OCI-LY1 (cell line): ENCODE data around the gene AKAP1.
A peak's percentile ranks its signal among the peaks of the same experiment; 100 is the strongest.

Source experiments
- H2AFZ ChIP-seq: fragments of 200-600 bp; sonication (generic), shearing (Covaris generic); 2 replicates; pipeline ENCODE4 v1.6.0; 2014; ENCODE audit warnings: antibody characterized with exemption, mild to moderate bottlenecking, low read length
- H3F3A ChIP-seq: fragments of 200-600 bp; sonication (generic), shearing (Covaris generic); 2 replicates; pipeline ENCODE4 v1.6.0; 2014; ENCODE audit warnings: mild to moderate bottlenecking, antibody characterized with exemption, low read length, moderate library complexity; ENCODE audit not compliant: insufficient read depth
- H3K27ac ChIP-seq: fragments of 200-600 bp; sonication (generic); 2 replicates; pipeline ENCODE4 v1.5.1; 2014; ENCODE audit warnings: low read length, mixed run types, mild to moderate bottlenecking, low read depth; ENCODE audit not compliant: poor library complexity, severe bottlenecking
- H3K27me3 ChIP-seq: fragments of 200-600 bp; sonication (generic); 2 replicates; pipeline ENCODE4 v1.6.0; 2014; ENCODE audit warnings: antibody characterized with exemption, mild to moderate bottlenecking, low read length, moderate library complexity; ENCODE audit not compliant: insufficient read depth
- H3K36me3 ChIP-seq: fragments of 200-600 bp; sonication (generic); 2 replicates; pipeline ENCODE4 v1.6.1; 2014; ENCODE audit warnings: mild to moderate bottlenecking, antibody characterized with exemption, low read length, moderate library complexity, mixed read lengths; ENCODE audit not compliant: insufficient read depth
- H3K4me1 ChIP-seq: fragments of 200-600 bp; sonication (generic); 2 replicates; pipeline ENCODE4 v1.5.1; 2014; ENCODE audit warnings: mild to moderate bottlenecking, low read length, moderate library complexity; ENCODE audit not compliant: insufficient read depth, severe bottlenecking
- H3K4me2 ChIP-seq: fragments of 200-600 bp; sonication (generic), shearing (Covaris generic); 2 replicates; pipeline ENCODE4 v1.6.1; 2014; ENCODE audit warnings: low read length
- H3K4me3 ChIP-seq: fragments of 200-600 bp; sonication (generic); 2 replicates; pipeline ENCODE4 v1.5.1; 2014; ENCODE audit warnings: low read length, low read depth, mild to moderate bottlenecking, mixed read lengths; ENCODE audit not compliant: poor library complexity, severe bottlenecking
- H3K79me2 ChIP-seq: fragments of 200-600 bp; shearing (Covaris generic); 2 replicates; pipeline ENCODE4 v1.6.1; 2016; ENCODE audit warnings: mixed run types, low read length, mixed read lengths; ENCODE audit not compliant: insufficient read depth
- H3K9ac ChIP-seq: fragments of 200-600 bp; sonication (generic), shearing (Covaris generic); 2 replicates; pipeline ENCODE4 v1.6.1; 2014; ENCODE audit warnings: mild to moderate bottlenecking, low read length, mixed read lengths
- H3K9me2 ChIP-seq: fragments of 200-600 bp; sonication (generic), shearing (Covaris generic); 2 replicates; pipeline ENCODE4 v1.6.1; 2014; ENCODE audit warnings: low read depth, mild to moderate bottlenecking, low read length, mixed read lengths
- H3K9me3 ChIP-seq: fragments of 200-600 bp; shearing (Covaris generic); 2 replicates; pipeline ENCODE4 v1.6.1; 2014; ENCODE audit warnings: low read length, mixed read lengths
- H4K20me1 ChIP-seq: fragments of 200-600 bp; sonication (generic), shearing (Covaris generic); 2 replicates; pipeline ENCODE4 v1.6.0; 2016; ENCODE audit warnings: mild to moderate bottlenecking, low read length; ENCODE audit not compliant: insufficient read depth
- CTCF ChIP-seq: fragments of 200-600 bp; sonication (generic), shearing (Covaris generic); IDR thresholded peaks from 2 replicates; pipeline ENCODE4 v1.5.1; 2017; ENCODE audit warnings: mild to moderate bottlenecking, antibody characterized with exemption, low read length, moderate library complexity, mixed read lengths
- EZH2 ChIP-seq: fragments of 200-600 bp; sonication (generic), shearing (Covaris generic); IDR thresholded peaks from 2 replicates; pipeline ENCODE4 v1.8.0; 2017; ENCODE audit warnings: borderline replicate concordance, mixed run types, mild to moderate bottlenecking, antibody characterized with exemption, low read length, moderate library complexity, mixed read lengths

Gene AKAP1

GRCh38 chr17:57120814-57121213 lies 35.8 kb downstream of the AKAP1 start:
- Histone ChIP-seq H3K27ac (no peak overlapping the region), H3K4me2 (no peak overlapping the region), H3K4me1 (no peaks in the 10 kb centered on the region), H3K27me3 (no peaks in the 10 kb centered on the region), H3K9me3 (no peaks in the 10 kb centered on the region), H2AFZ (no peak overlapping the region), H3K4me3 (no peak overlapping the region), H3K9ac (no peak overlapping the region), H3F3A (no peaks in the 10 kb centered on the region), H3K36me3 (peaks cover 89% of the 10 kb centered on the region), H3K9me2 (no peaks in the 10 kb centered on the region), H3K79me2 (no peaks in the 10 kb centered on the region), H4K20me1 (no peaks in the 10 kb centered on the region)
- TF ChIP-seq EZH2 (no peak), CTCF (no peak)

- Histone ChIP-seq H3K9ac (no peak overlapping the region), H3K27ac (no peak overlapping the region), H3K36me3 (peaks cover 84% of the 10 kb centered on the region), H3K9me2 (no peaks in the 10 kb centered on the region), H3F3A (no peaks in the 10 kb centered on the region), H3K79me2 (no peaks in the 10 kb centered on the region), H3K9me3 (no peaks in the 10 kb centered on the region), H3K27me3 (no peaks in the 10 kb centered on the region), H3K4me2 (no peak overlapping the region), H2AFZ (no peak overlapping the region), H4K20me1 (no peaks in the 10 kb centered on the region), H3K4me1 (no peaks in the 10 kb centered on the region), H3K4me3 (no peak overlapping the region)
- peak; percentile 59 for TF ChIP-seq CTCF
- TF ChIP-seq EZH2 = no peak
Measured at GRCh38 chr17:57121308-57122042, 36.4 kb downstream of the AKAP1 start.

- Histone ChIP-seq H4K20me1 (no peaks in the 10 kb centered on the region), H3K9me2 (no peaks in the 10 kb centered on the region), H3F3A (no peaks in the 10 kb centered on the region), H3K4me3 (no peak overlapping the region), H3K9ac (no peak overlapping the region), H3K79me2 (no peaks in the 10 kb centered on the region), H2AFZ (no peak overlapping the region), H3K36me3 (peaks cover 58% of the 10 kb centered on the region), H3K27ac (no peak overlapping the region), H3K9me3 (no peaks in the 10 kb centered on the region), H3K4me1 (no peaks in the 10 kb centered on the region), H3K4me2 (no peak overlapping the region), H3K27me3 (no peaks in the 10 kb centered on the region)
- TF ChIP-seq CTCF (no peak), EZH2 (no peak)
Measured at GRCh38 chr17:57124053-57124452, 39.0 kb downstream of the AKAP1 start.
